Hematopoietic multipotent progenitor cell treated with erythropoietin and hydrocortisone succinate and interleukin-3 and kit ligand, for 4 days (in vitro differentiated cells): ENCODE data around the gene FAIM2.

Source experiments
- DNase-seq: peaks from one replicate; pipeline ENCODE4 v3.0.0-alpha.2; 2015

FAIM2 gene

GRCh38 chr12:49821373-49822287, 82.1 kb downstream of the FAIM2 start:
- DNase-seq: no peak

- DNase-seq: no peak
Measured at GRCh38 chr12:49819786-49820185, 83.9 kb downstream of the FAIM2 start.

- DNase-seq: no peak
Measured at GRCh38 chr12:49818241-49818895, 85.3 kb downstream of the FAIM2 start.
